Naive thymus-derived CD8-positive, alpha-beta T cell (primary cell): ENCODE measurements around the gene NOTCH3. TPM values are rescaled to one million over a fixed set of nuclear protein-coding genes. Genes with fewer than 3 reads are reported as not detected.

Source experiments
- ATAC-seq, 2 donors: fragments of 150-1000 bp; cut with Tn5 transposase in 1 of 2; sonication (Bioruptor Pico), chemical (Tn5 transposase) in 1 of 2; 1 replicate in 1 of 2; 2 replicates in 1 of 2; pipeline ENCODE4 v1.10.0; 2021; ENCODE audit warnings: mild to moderate bottlenecking in 2 of 2, moderate library complexity in 2 of 2
- POLR2A ChIA-PET: fragments of 350-600 bp; sonication (Branson Sonifier 250); formaldehyde crosslinking; loops from one replicate; lab custom pipeline; 2021; ENCODE audit warnings: antibody characterized with exemption; lab: Charles Lee
- DNase-seq, 10 donors: peaks; one replicate each; pipeline versions ENCODE4 v3.0.0 to v3.0.0-alpha.2; 2020 to 2022
- H3K27ac Mint-ChIP-seq, 10 donors: one replicate each; pipeline ENCODE4 v1.8.0; 2020 to 2022; ENCODE audit warnings: mild to moderate bottlenecking in 10 of 10, mixed read lengths in 10 of 10, moderate library complexity in 4 of 10, inconsistent platforms in 1 of 10
- H3K27me3 Mint-ChIP-seq, 5 donors: one replicate each; pipeline ENCODE4 v1.8.0; 2021 to 2022; ENCODE audit warnings: mixed read lengths in 5 of 5
- H3K36me3 Mint-ChIP-seq, 3 donors: one replicate each; pipeline ENCODE4 v1.8.0; 2020 to 2022; ENCODE audit warnings: mixed read lengths in 3 of 3, mild to moderate bottlenecking in 2 of 3, inconsistent platforms in 1 of 3
- H3K4me1 Mint-ChIP-seq, 4 donors: one replicate each; pipeline ENCODE4 v1.8.0; 2021 to 2022; ENCODE audit warnings: mixed read lengths in 4 of 4
- H3K4me3 Mint-ChIP-seq, 10 donors: one replicate each; pipeline ENCODE4 v1.8.0; 2020 to 2022; ENCODE audit warnings: mild to moderate bottlenecking in 10 of 10, mixed read lengths in 10 of 10, moderate library complexity in 6 of 10, inconsistent platforms in 1 of 10
- H3K9me3 Mint-ChIP-seq, 9 donors: one replicate each; pipeline ENCODE4 v1.8.0; 2020 to 2022; ENCODE audit warnings: mixed read lengths in 9 of 9, mild to moderate bottlenecking in 3 of 9, inconsistent platforms in 1 of 9, moderate library complexity in 1 of 9
- polyA plus RNA-seq, 3 donors: library from polyadenylated mRNA; unstranded; fragments of 300-500 nt; fragmentation: Illumina TruSeq; gene quantifications; one replicate each; pipeline ENCODE4 v1.2.3, GENCODE V29; 2021
- total RNA-seq, 8 experiments: library from RNA in 2 of 8; stranded (reverse) in 2 of 8; gene quantifications; one replicate each; pipeline ENCODE4 v1.2.3 and lab custom pipeline; 2021 to 2026

The NOTCH3 gene
- total and polyA plus RNA-seq, 5 experiments from 2014 or later = 0.05 TPM; not detected in 4

DNA sequence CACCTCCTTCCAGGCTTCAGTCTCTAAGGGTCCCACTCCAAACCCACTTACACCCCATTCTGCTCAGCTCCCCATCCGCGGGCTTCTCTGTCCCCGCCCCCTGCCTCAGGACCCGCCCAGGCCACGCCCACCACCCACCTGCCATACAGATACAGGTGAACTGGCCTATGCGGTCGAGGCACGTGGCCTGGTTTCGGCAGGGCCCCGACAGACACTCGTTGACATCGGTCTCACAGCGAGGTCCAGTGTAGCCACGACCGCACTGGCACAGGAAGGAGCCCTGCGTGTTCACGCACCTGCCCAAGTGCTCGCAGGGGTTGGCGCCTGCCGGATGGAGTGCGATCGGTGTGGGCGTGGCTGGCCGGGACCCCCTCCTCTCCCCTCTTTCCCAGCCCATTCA lies 11.9 kb downstream of the NOTCH3 start:
- Mint-ChIP-seq H3K9me3 (no peaks in the 10 kb centered on the region), H3K27me3 (peaks cover 5 to 27% (median 16%) of the 10 kb centered on the region in 5 donors), H3K4me3 (no peak overlapping the region), H3K27ac (no peak overlapping the region), H3K36me3 (no peaks in the 10 kb centered on the region), H3K4me1 (no peaks in the 10 kb centered on the region)
- no peak for ATAC-seq
- no peak for DNase-seq
- POLR2A ChIA-PET = no interaction called here

DNA sequence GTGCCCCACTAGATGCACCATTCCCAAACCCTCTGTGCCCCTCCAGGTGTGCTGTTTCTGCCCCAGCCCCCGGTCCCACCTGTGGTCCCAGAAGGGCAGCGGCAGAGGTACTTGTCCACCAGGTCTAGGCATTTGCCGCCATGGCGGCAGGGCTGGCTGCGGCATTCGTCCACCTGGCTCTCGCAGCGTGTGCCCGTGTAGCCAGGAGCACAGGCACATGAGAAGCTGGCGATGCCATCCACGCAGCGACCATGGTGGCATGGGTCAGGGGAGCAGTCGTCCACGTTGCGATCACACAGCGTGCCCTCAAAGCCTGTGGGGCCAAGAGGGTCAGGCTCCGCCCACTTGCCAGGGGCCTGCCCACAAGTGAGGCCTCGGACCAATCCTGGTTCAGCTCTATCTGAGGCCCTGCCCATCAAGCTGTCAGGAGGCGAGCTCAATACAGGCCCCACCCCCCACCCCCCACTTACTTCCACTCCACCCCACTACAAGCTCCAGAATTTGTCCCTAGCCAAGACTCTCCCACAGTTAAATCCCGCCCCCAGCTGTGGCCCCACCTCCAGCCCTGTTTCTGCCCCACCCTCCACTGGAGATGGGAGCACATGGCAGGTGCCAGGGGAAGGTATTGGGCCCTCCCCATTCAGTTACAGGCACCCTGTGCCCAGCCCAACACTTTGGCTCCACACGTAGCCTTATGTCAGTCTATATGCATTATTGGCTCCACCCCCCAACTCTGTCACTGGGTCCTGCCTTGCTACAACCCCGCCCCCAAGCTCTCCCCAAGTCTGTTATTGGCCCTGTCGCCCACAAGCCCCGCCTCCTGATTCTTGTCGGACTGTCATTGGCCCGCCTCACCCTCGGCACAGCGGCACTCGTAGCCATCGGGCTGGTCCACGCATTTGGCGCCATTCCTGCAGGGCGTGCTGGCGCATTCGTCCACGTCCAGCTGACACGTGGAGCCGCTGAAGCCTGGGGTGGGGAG lies 13.5 kb downstream of the NOTCH3 start:
- H3K4me1 Mint-ChIP-seq = no peaks in the 10 kb centered on the region
- H3K4me3 Mint-ChIP-seq = no peak overlapping the region
- ATAC-seq = no peak
- H3K27ac Mint-ChIP-seq = no peak overlapping the region
- POLR2A ChIA-PET = no interaction called here
- H3K9me3 Mint-ChIP-seq = no peaks in the 10 kb centered on the region
- no peak for DNase-seq
- H3K27me3 Mint-ChIP-seq = peaks cover 1 to 14% (median 12%) of the 10 kb centered on the region in 5 donors
- no peaks in the 10 kb centered on the region for H3K36me3 Mint-ChIP-seq

- Mint-ChIP-seq H3K27me3 (peaks cover 0 to 7% (median 0%) of the 10 kb centered on the region in 5 donors), H3K27ac (no peak overlapping the region), H3K9me3 (no peaks in the 10 kb centered on the region), H3K4me1 (peaks cover 0 to 2% (median 0%) of the 10 kb centered on the region in 4 donors), H3K4me3 (no peak overlapping the region), H3K36me3 (no peaks in the 10 kb centered on the region)
- POLR2A ChIA-PET = no interaction called here
- no peak for ATAC-seq
- no peak for DNase-seq
Observed at GRCh38 chr19:15185188-15185587, 15.6 kb downstream of the NOTCH3 start.

GRCh38 chr19:15184776-15185175 lies 16.0 kb downstream of the NOTCH3 start:
- H3K27me3 Mint-ChIP-seq = peaks cover 0 to 8% (median 0%) of the 10 kb centered on the region in 5 donors
- H3K36me3 Mint-ChIP-seq = no peaks in the 10 kb centered on the region
- no peak overlapping the region for H3K27ac Mint-ChIP-seq

GRCh38 chr19:15181394-15181793 lies 19.4 kb downstream of the NOTCH3 start:
- Mint-ChIP-seq H3K9me3 (no peaks in the 10 kb centered on the region), H3K36me3 (no peaks in the 10 kb centered on the region), H3K27me3 (peaks cover 0 to 12% (median 4%) of the 10 kb centered on the region in 5 donors), H3K4me1 (peaks cover 4 to 7% (median 5%) of the 10 kb centered on the region in 4 donors), H3K27ac (no peak overlapping the region), H3K4me3 (no peak overlapping the region)
- DNase-seq (no peak), ATAC-seq (no peak)
- POLR2A ChIA-PET = no interaction called here

More at GRCh38 chr19:15184776-15185175, 16.0 kb downstream of the NOTCH3 start:
- Mint-ChIP-seq H3K4me3 (no peak overlapping the region), H3K9me3 (no peaks in the 10 kb centered on the region), H3K4me1 (peaks cover 0 to 2% (median 0%) of the 10 kb centered on the region in 4 donors)
- DNase-seq (no peak), ATAC-seq (no peak)
- POLR2A ChIA-PET = no interaction called here

- POLR2A ChIA-PET = no interaction called here
- H3K27me3 Mint-ChIP-seq = peaks cover 0 to 12% (median 6%) of the 10 kb centered on the region in 5 donors
- ATAC-seq (no peak), DNase-seq (no peak)
- H3K4me1 Mint-ChIP-seq = peaks cover 4 to 7% (median 5%) of the 10 kb centered on the region in 4 donors
- no peaks in the 10 kb centered on the region for H3K9me3 Mint-ChIP-seq
- no peaks in the 10 kb centered on the region for H3K36me3 Mint-ChIP-seq
- peak overlapping the region in 2 of 10 donors; percentile 21 to 23 for H3K4me3 Mint-ChIP-seq
- no peak overlapping the region for H3K27ac Mint-ChIP-seq
Observed at GRCh38 chr19:15180451-15181390, 20.1 kb downstream of the NOTCH3 start.

- H3K4me3 Mint-ChIP-seq = peak overlapping the region in 4 of 10 donors; percentile 19 to 51 (median 40)
- DNase-seq = no peak
- peak overlapping the region in 1 of 10 donors; percentile 24 for H3K27ac Mint-ChIP-seq
- no peaks in the 10 kb centered on the region for H3K36me3 Mint-ChIP-seq
- peaks cover 4 to 7% (median 5%) of the 10 kb centered on the region in 4 donors for H3K4me1 Mint-ChIP-seq
- no peaks in the 10 kb centered on the region for H3K9me3 Mint-ChIP-seq
- no peak for ATAC-seq
- H3K27me3 Mint-ChIP-seq = peaks cover 0 to 15% (median 9%) of the 10 kb centered on the region in 5 donors
- POLR2A ChIA-PET = interaction anchor here (1.6 kb wide), 1 partner anchor 240 kb away, joined by 10 read pairs; the partner anchor contains the start of gene AKAP8L
Observed at GRCh38 chr19:15178629-15179308, 22.0 kb downstream of the NOTCH3 start.

DNA sequence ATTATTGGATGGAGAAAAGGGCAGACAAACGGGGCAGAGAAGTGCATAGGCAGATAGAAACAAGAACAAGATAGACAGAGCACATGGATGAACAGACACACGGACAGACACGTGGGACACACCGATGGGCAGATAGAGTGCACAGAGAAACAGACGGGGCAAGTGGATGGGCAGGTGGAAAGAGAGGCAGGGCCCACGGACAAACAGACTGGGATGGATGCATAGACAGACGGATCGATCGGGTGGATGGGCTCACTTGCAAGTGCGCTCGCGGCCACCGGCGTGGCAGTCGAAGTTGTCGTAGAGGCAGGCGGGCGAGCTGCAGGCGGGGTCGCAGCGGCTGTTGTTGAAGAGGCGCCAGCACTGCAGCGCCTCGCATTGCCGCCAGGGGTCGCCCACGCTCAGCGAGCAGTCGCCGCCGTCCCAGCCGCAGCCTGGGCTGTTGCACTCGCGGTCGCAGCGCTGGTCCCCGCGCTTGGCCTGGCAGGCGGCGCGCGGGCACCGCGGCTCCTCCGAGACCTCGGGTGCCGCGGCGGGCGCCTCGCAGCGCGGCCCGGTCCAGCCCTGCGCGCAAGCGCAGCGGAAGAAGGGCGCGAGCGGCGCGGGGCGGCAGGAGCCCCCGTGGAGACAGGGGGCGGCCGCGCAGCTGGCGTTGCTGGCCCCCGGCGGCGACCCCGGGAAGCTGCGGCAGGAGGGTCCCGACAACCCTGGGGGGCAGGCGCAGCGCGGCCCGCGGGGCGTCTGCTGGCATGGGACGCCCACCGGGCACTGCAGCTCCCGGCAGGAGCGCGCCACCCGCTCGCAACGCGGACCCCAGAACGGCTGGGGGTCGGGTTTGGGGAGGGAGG lies 23.3 kb downstream of the NOTCH3 start:
- ATAC-seq (peak; percentile 96 to 99), DNase-seq (peak; percentile 72 to 89 (median 83))
- H3K27me3 Mint-ChIP-seq = peaks cover 0 to 15% (median 9%) of the 10 kb centered on the region in 5 donors
- no peaks in the 10 kb centered on the region for H3K36me3 Mint-ChIP-seq
- POLR2A ChIA-PET = interaction anchor here (1.6 kb wide), 1 partner anchor 241 kb away, joined by 10 read pairs; the partner anchor contains the start of gene AKAP8L
- H3K9me3 Mint-ChIP-seq = no peaks in the 10 kb centered on the region
- peak overlapping the region; percentile 7 to 72 (median 64) for H3K4me3 Mint-ChIP-seq
- H3K4me1 Mint-ChIP-seq = peaks cover 4 to 7% (median 5%) of the 10 kb centered on the region in 4 donors
- peak overlapping the region in 3 of 10 donors; percentile 68 to 85 (median 81) for H3K27ac Mint-ChIP-seq

- H3K27ac Mint-ChIP-seq = peak overlapping the region in 1 of 10 donors; percentile 35
- POLR2A ChIA-PET = no interaction called here
- ATAC-seq = no peak
- no peak overlapping the region for H3K4me3 Mint-ChIP-seq
- no peak for DNase-seq
- peaks cover 4 to 9% (median 7%) of the 10 kb centered on the region in 4 donors for H3K4me1 Mint-ChIP-seq
- no peaks in the 10 kb centered on the region for H3K36me3 Mint-ChIP-seq
- H3K9me3 Mint-ChIP-seq = no peaks in the 10 kb centered on the region
- H3K27me3 Mint-ChIP-seq = peaks cover 0 to 19% (median 9%) of the 10 kb centered on the region in 5 donors
Observed at GRCh38 chr19:15175609-15176008, 25.2 kb downstream of the NOTCH3 start.

DNA sequence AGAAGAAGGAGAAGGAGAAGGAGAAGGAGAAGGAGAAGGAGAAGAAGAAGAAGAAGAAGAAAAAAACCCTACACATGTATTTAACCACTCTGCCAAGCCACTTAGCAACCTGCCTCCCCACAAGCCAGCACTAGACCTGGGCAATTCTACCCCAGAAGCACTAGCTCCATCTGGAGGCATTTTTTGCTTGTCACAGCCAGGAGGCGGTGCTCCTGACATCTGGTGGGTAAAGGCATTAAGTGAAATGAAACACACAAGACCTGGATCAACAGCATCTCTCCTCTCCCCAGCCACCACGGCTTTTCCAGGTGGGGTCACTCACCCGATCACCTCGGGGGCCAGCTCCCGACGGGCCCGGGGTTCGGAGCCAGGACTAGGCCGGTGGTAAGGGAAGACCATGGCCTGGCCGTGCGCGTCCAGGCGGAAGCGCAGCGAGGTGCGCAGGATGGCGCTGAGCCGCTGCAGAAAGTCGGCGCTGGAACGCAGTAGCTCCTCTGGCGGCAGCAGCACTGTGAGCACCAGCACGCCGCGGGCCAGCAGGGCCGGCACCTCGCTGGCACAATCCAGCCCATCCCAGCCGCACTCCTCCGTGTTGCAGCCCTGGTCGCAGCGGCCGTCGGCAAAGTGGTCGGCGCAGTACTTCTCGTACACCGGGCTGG lies 26.9 kb downstream of the NOTCH3 start:
- Mint-ChIP-seq H3K4me3 (no peak overlapping the region), H3K27ac (no peak overlapping the region), H3K27me3 (peaks cover 0 to 15% (median 7%) of the 10 kb centered on the region in 5 donors), H3K4me1 (peaks cover 4 to 7% (median 7%) of the 10 kb centered on the region in 4 donors), H3K36me3 (no peaks in the 10 kb centered on the region), H3K9me3 (no peaks in the 10 kb centered on the region)
- DNase-seq (no peak), ATAC-seq (no peak)
- POLR2A ChIA-PET = no interaction called here

DNA sequence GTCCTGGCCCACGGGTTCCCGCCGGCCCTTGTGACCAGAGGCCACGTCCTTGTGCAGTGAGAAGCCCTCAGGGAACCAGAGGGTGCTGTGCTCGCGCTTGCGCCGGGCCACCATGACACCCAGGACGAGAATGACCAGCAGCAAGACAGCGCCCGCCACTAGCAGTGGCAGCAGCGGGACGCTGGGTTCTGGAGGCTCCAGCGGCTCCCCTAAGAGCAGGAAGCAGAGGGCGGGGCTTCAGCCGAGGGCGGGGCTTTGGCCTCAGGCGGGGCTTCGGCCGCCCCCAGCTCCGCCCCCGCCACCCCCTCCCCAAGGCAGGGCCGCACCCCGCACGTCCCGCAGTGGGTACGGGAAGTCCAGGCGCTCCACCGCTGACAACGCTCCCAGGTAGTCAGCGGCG lies 30.4 kb downstream of the NOTCH3 start:
- Mint-ChIP-seq H3K9me3 (peaks cover 0 to 17% (median 10%) of the 10 kb centered on the region in 9 donors), H3K4me3 (no peak overlapping the region), H3K36me3 (no peaks in the 10 kb centered on the region), H3K27ac (no peak overlapping the region), H3K27me3 (peaks cover 0 to 5% (median 0%) of the 10 kb centered on the region in 5 donors), H3K4me1 (peaks cover 0 to 4% (median 2%) of the 10 kb centered on the region in 4 donors)
- POLR2A ChIA-PET = no interaction called here
- ATAC-seq = no peak
- DNase-seq = no peak
